HCT116 (cell line): Measurements from ENCODE around the gene CLEC20A. TPM values are rescaled to one million over a fixed set of nuclear protein-coding genes. Genes with fewer than 3 reads are reported as not detected.

Experiments
- ATAC-seq: fragments of 200-7000 bp; cut with Tn5 transposase; 2 replicates; pipeline ENCODE4 v1.9.1; 2020; ENCODE audit warnings: mild to moderate bottlenecking, moderate library complexity
- BruUV-seq: library from RNA; stranded (reverse); fragments of 400-500 nt; replicated peaks from 2 replicates; lab custom pipeline; 2021; lab: Mats Ljungman, UMichigan
- CTCF ChIA-PET: fragments of 300-600 bp; sonication (Branson Sonifier 250); formaldehyde crosslinking; loops from one replicate; lab custom pipeline; 2021; ENCODE audit warnings: antibody characterized with exemption; lab: Charles Lee
- POLR2A ChIA-PET: fragments of 300-600, 350-600 bp; sonication (Branson Sonifier 250); formaldehyde crosslinking; loops from one replicate; lab custom pipeline; 2021; ENCODE audit warnings: antibody characterized with exemption; lab: Charles Lee
- RAD21 ChIA-PET, 2 experiments: fragments of 300-600 bp; sonication (Branson Sonifier 250); formaldehyde crosslinking; loops; one replicate each; lab custom pipeline; 2023; ENCODE audit warnings: low total read pairs in 2 of 2; ENCODE audit not compliant: uncharacterized antibody in 2 of 2, unreplicated experiment in 2 of 2, low non-redundant PET in 1 of 2; lab: Charles Lee
- DNase-seq: peaks from one replicate; pipeline ENCODE4 v3.0.0-alpha.2; 2010; ENCODE audit warnings: low read depth, low spot score
- H2AFZ ChIP-seq: fragments of 200-600 bp; shearing (Covaris generic), sonication (generic); 2 replicates; pipeline ENCODE4 v1.6.1; 2017; ENCODE audit warnings: low read depth, mixed run types, mixed read lengths, antibody characterized with exemption, low read length; ENCODE audit not compliant: poor library complexity, severe bottlenecking
- H3K27ac ChIP-seq: 2 replicates; pipeline ENCODE4 v1.5.1; 2012; ENCODE audit warnings: low read depth, low read length
- H3K27me3 ChIP-seq: fragments of 200-600 bp; sonication (generic); 2 replicates; pipeline ENCODE4 v1.6.1; 2016; ENCODE audit warnings: mixed run types, low read length, mixed read lengths; ENCODE audit not compliant: insufficient read depth
- H3K36me3 ChIP-seq, 2 experiments: fragments of 200-500 bp in 1 of 2; fragments of 200-600 bp in 1 of 2; sonication (Bioruptor generic) in 1 of 2; sonication (generic) in 1 of 2; 2 replicates each; pipeline versions ENCODE4 v1.5.1 to v1.6.1; 2014 to 2016; ENCODE audit warnings: low read length in 2 of 2, inconsistent platforms in 1 of 2, mixed read lengths in 1 of 2, mixed run types in 1 of 2; ENCODE audit not compliant: insufficient read depth in 2 of 2, control insufficient read depth in 1 of 2
- H3K4me1 ChIP-seq, 2 experiments: fragments of 200-600 bp in 1 of 2; sonication (generic) in 1 of 2; 2 replicates each; pipeline versions ENCODE4 v1.5.1 to v1.6.1; 2012 to 2017; ENCODE audit warnings: low read length in 2 of 2, inconsistent platforms in 1 of 2, mild to moderate bottlenecking in 1 of 2, mixed read lengths in 1 of 2, mixed run types in 1 of 2, moderate library complexity in 1 of 2; ENCODE audit not compliant: insufficient read depth in 2 of 2, control insufficient read depth in 1 of 2
- H3K4me2 ChIP-seq: fragments of 200-600 bp; sonication (generic); 2 replicates; pipeline ENCODE4 v1.6.1; 2017; ENCODE audit warnings: mixed run types, low read length, mixed read lengths
- H3K4me3 ChIP-seq, 2 experiments: fragments of 200-600 bp in 1 of 2; sonication (generic) in 1 of 2; replicated peaks in 1 of 2; 2 replicates each; pipeline ENCODE4 v1.5.1; 2011 to 2016; ENCODE audit warnings: low read length in 2 of 2, control low read depth in 1 of 2, low read depth in 1 of 2, mild to moderate bottlenecking in 1 of 2, mixed read lengths in 1 of 2, mixed run types in 1 of 2
- H3K79me2 ChIP-seq: fragments of 200-600 bp; sonication (generic); 2 replicates; pipeline ENCODE4 v1.6.1; 2017; ENCODE audit warnings: mild to moderate bottlenecking, mixed run types, low read length, moderate library complexity, mixed read lengths; ENCODE audit not compliant: insufficient read depth
- H3K9ac ChIP-seq: fragments of 200-600 bp; sonication (generic); 2 replicates; pipeline ENCODE4 v1.6.1; 2016; ENCODE audit warnings: low read length, mixed read lengths
- H3K9me2 ChIP-seq: fragments of 200-600 bp; sonication (generic), shearing (Covaris generic); 2 replicates; pipeline ENCODE4 v1.6.1; 2017; ENCODE audit warnings: mixed run types, mild to moderate bottlenecking, moderate library complexity; ENCODE audit not compliant: insufficient read depth
- H3K9me3 ChIP-seq, 2 experiments: fragments of 200-500 bp in 1 of 2; fragments of 200-600 bp in 1 of 2; sonication (Bioruptor generic) in 1 of 2; sonication (generic) in 1 of 2; 2 replicates each; pipeline ENCODE4 v1.6.1; 2014 to 2017; ENCODE audit warnings: low read length in 2 of 2, mixed read lengths in 2 of 2, inconsistent platforms in 1 of 2, low read depth in 1 of 2, mild to moderate bottlenecking in 1 of 2, mixed run types in 1 of 2, moderate library complexity in 1 of 2; ENCODE audit not compliant: control insufficient read depth in 1 of 2, insufficient read depth in 1 of 2
- H4K20me1 ChIP-seq: fragments of 200-600 bp; sonication (generic), shearing (Covaris generic); 2 replicates; pipeline ENCODE4 v1.6.1; 2017; ENCODE audit warnings: mixed run types, mild to moderate bottlenecking, moderate library complexity; ENCODE audit not compliant: insufficient read depth
- CBX3 ChIP-seq: IDR thresholded peaks from 2 replicates; pipeline ENCODE4 v1.6.1; 2012; ENCODE audit warnings: low read depth
- CEBPB ChIP-seq: IDR thresholded peaks from 2 replicates; pipeline ENCODE4 v1.6.1; 2012; ENCODE audit warnings: low read depth
- CTCF ChIP-seq, 3 experiments: fragments of 200-600 bp in 1 of 3; sonication (generic) in 1 of 3; IDR thresholded peaks in 2 of 3; conservative IDR thresholded peaks in 1 of 3; 2 replicates each; pipeline ENCODE4 v1.5.1; 2012 to 2017; ENCODE audit warnings: low read depth in 2 of 3, low read length in 2 of 3, antibody characterized with exemption in 1 of 3, borderline replicate concordance in 1 of 3, control low read depth in 1 of 3, mild to moderate bottlenecking in 1 of 3, mixed read lengths in 1 of 3, mixed run types in 1 of 3, moderate library complexity in 1 of 3; ENCODE audit not compliant: insufficient read depth in 1 of 3
- EGR1 ChIP-seq: IDR thresholded peaks from 2 replicates; pipeline ENCODE4 v1.6.1; 2012; ENCODE audit warnings: low read depth
- ELF1 ChIP-seq: IDR thresholded peaks from 2 replicates; pipeline ENCODE4 v1.6.1; 2012; ENCODE audit warnings: low read depth, borderline replicate concordance
- EZH2 ChIP-seq: fragments of 200-600 bp; sonication (generic); IDR thresholded peaks from 2 replicates; pipeline ENCODE4 v1.6.1; 2017; ENCODE audit warnings: antibody characterized with exemption, mixed run types
- EZH2phosphoT487 ChIP-seq: fragments of 200-600 bp; IDR thresholded peaks from 2 replicates; pipeline ENCODE4 v1.6.1; 2018; ENCODE audit warnings: antibody characterized with exemption, borderline replicate concordance
- FOSL1 ChIP-seq: IDR thresholded peaks from 2 replicates; pipeline ENCODE4 v1.6.1; 2012; ENCODE audit warnings: low read depth
- JUND ChIP-seq: IDR thresholded peaks from 2 replicates; pipeline ENCODE4 v1.6.1; 2012
- MAX ChIP-seq: IDR thresholded peaks from 2 replicates; pipeline ENCODE4 v1.6.1; 2012
- POLR2A ChIP-seq: IDR thresholded peaks from 2 replicates; pipeline ENCODE4 v1.7.0; 2011; ENCODE audit warnings: borderline replicate concordance; ENCODE audit not compliant: insufficient read depth, insufficient read length; ENCODE audit errors: extremely low read depth
- REST ChIP-seq: IDR thresholded peaks from 2 replicates; pipeline ENCODE4 v1.6.1; 2012; ENCODE audit warnings: low read depth
- SIN3A ChIP-seq: IDR thresholded peaks from 2 replicates; pipeline ENCODE4 v1.6.1; 2012; ENCODE audit warnings: low read depth
- SP1 ChIP-seq: IDR thresholded peaks from 2 replicates; pipeline ENCODE4 v1.6.1; 2012; ENCODE audit warnings: low read depth
- TCF7L2 ChIP-seq: IDR thresholded peaks from 2 replicates; pipeline ENCODE4 v1.7.0; 2011; ENCODE audit warnings: borderline replicate concordance, inconsistent platforms; ENCODE audit not compliant: insufficient read depth, insufficient read length; ENCODE audit errors: extremely low read depth
- YY1 ChIP-seq: IDR thresholded peaks from 2 replicates; pipeline ENCODE4 v1.6.1; 2011; ENCODE audit warnings: low read length, low read depth, moderate library complexity, mild to moderate bottlenecking; ENCODE audit not compliant: insufficient replicate concordance; ENCODE audit errors: extremely low read depth
- ZBTB33 ChIP-seq: IDR thresholded peaks from 2 replicates; pipeline ENCODE4 v1.6.1; 2011; ENCODE audit warnings: mild to moderate bottlenecking, low read length, moderate library complexity; ENCODE audit not compliant: insufficient replicate concordance; ENCODE audit errors: extremely low read depth
- ZFX ChIP-seq: fragments of 450-650 bp; IDR thresholded peaks from 2 replicates; pipeline ENCODE4 v1.6.1; 2017
- ZNF274 ChIP-seq: fragments of 200-500 bp; sonication (Bioruptor generic); IDR thresholded peaks from 2 replicates; pipeline ENCODE4 v1.6.1; 2014; ENCODE audit warnings: mild to moderate bottlenecking, low read depth, low read length, inconsistent platforms
- intact Hi-C: fragments of 100-400 bp; cut with micrococcal nuclease; formaldehyde crosslinking; loops from 2 replicates; pipeline ENCODE4 v1.10.0; 2022
- total RNA-seq: library from RNA; stranded (reverse); gene quantifications from one replicate; pipeline ENCODE4 v1.2.1, GENCODE V29; 2021; ENCODE audit not compliant: unreplicated experiment
- TF ChIP-seq, protein P1 (sequence below): IDR thresholded peaks from 2 replicates; pipeline ENCODE4 v1.6.1; 2012

CLEC20A gene
- total RNA-seq, 1 experiment from 2014 or later = not detected

DNA sequence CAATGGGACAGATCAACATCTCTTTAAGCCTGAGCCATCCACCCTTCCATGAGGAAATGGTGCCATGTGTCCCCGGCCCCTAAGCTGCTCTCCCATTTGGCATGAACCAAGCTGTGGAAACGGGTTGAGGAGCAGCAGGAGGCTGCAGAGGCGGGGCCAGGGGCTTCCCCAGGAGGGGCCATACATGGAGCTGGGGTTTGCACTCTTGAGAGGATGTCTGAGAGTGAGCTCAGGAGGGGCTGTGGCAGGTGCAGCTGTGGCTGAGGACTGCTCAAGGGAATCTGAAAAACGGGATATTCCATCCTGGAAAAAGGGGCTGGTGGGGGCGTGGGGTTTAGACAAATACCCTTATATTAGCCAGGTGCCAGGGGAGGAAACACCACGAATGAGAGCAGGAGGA is 7.1 kb upstream of the CLEC20A start:
- intact Hi-C loops = no loop called here
- Histone ChIP-seq H3K4me1 (peaks cover 0 to 6% of the 10 kb centered on the region in 2 experiments; a peak in 1 of 4 replicates), H3K36me3 (no peaks in the 10 kb centered on the region), H3K4me2 (no peak overlapping the region), H3K9ac (no peak overlapping the region), H3K9me2 (no peaks in the 10 kb centered on the region), H3K9me3 (no peaks in the 10 kb centered on the region), H2AFZ (no peak overlapping the region), H3K79me2 (no peaks in the 10 kb centered on the region), H3K4me3 (no peak overlapping the region), H4K20me1 (no peaks in the 10 kb centered on the region), H3K27ac (no peak overlapping the region), H3K27me3 (no peaks in the 10 kb centered on the region)
- CTCF ChIA-PET = interaction anchor here (1.4 kb wide), 1 partner anchor 192 kb away, joined by 4 read pairs; no protein-coding TSS in a partner anchor
- TF ChIP-seq CTCF (IDR thresholded peaks at IDR 0.05 in 2 of 3, conservative IDR thresholded peaks at IDR 0.05 in 1 of 3; ENCODE audit: borderline replicate concordance in 1 of 3, insufficient read depth in 1 of 3, low read depth in 2 of 3, low read length in 2 of 3) = no peak
- no peak for TF ChIP-seq MAX
- TF ChIP-seq FOSL1 = no peak
- no peak for TF ChIP-seq JUND
- no peak for TF ChIP-seq EZH2phosphoT487
- TF ChIP-seq, protein P1, sequence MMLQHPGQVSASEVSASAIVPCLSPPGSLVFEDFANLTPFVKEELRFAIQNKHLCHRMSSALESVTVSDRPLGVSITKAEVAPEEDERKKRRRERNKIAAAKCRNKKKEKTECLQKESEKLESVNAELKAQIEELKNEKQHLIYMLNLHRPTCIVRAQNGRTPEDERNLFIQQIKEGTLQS = no peak
- no peak for TF ChIP-seq ELF1
- TF ChIP-seq SIN3A = no peak
- TF ChIP-seq CBX3 = no peak
- no peak for TF ChIP-seq YY1
- no peak for TF ChIP-seq CEBPB
- no peak for TF ChIP-seq ZNF274
- TF ChIP-seq SP1 = no peak
- no peak for TF ChIP-seq POLR2A
- no peak for TF ChIP-seq ZFX
- no peak for TF ChIP-seq EZH2
- TF ChIP-seq ZBTB33 = no peak
- no peak for TF ChIP-seq EGR1
- no peak for TF ChIP-seq REST
- no peak for TF ChIP-seq TCF7L2
- POLR2A ChIA-PET = no interaction called here
- ATAC-seq (no peak), DNase-seq (no peak)
- BruUV-seq = no TSS peak
- RAD21 ChIA-PET = no interaction called here
